Kasumi-1 (cell line): Measurements from ENCODE around the gene DISP2.
A peak's percentile ranks its signal among the peaks of the same experiment; 100 is the strongest.

Experiments used
- DNase-seq, 2 experiments: peaks; one replicate each; lab custom pipeline; 2025; lab: John Stamatoyannopoulos, UW

Gene DISP2

GRCh38 chr15:40392986-40393948 is 35.2 kb downstream of the DISP2 start:
- DNase-seq = no peak

- no peak for DNase-seq
Measured at GRCh38 chr15:40397688-40398412, 39.8 kb downstream of the DISP2 start.

GRCh38 chr15:40398413-40398873 is 40.4 kb downstream of the DISP2 start:
- DNase-seq = peak; percentile 73 to 80

GRCh38 chr15:40399370-40399769 is 41.4 kb downstream of the DISP2 start:
- DNase-seq = no peak

- peak; percentile 71 to 77 for DNase-seq
Measured at GRCh38 chr15:40405501-40406381, 47.7 kb downstream of the DISP2 start, which contains the start of gene IVD. TSS of gene IVD (plus strand) at chr15:40405795. CDS start at chr15:40405828, 33 bp downstream.

- no peak for DNase-seq
Measured at GRCh38 chr15:40407330-40407990, 49.4 kb downstream of the DISP2 start.

- DNase-seq = no peak
Measured at GRCh38 chr15:40409366-40409765, 51.3 kb downstream of the DISP2 start.

- DNase-seq = no peak
Measured at GRCh38 chr15:40410476-40410875, 52.5 kb downstream of the DISP2 start.

GRCh38 chr15:40412095-40412759 is 54.2 kb downstream of the DISP2 start:
- DNase-seq = no peak

- DNase-seq = no peak
Measured at GRCh38 chr15:40413036-40413435, 55.0 kb downstream of the DISP2 start.

GRCh38 chr15:40414816-40415215 is 56.8 kb downstream of the DISP2 start:
- no peak for DNase-seq

GRCh38 chr15:40415226-40415625 is 57.2 kb downstream of the DISP2 start:
- no peak for DNase-seq

GRCh38 chr15:40416056-40416455 is 58.0 kb downstream of the DISP2 start:
- DNase-seq = no peak

- no peak for DNase-seq
Measured at GRCh38 chr15:40418126-40418525, 60.1 kb downstream of the DISP2 start.

GRCh38 chr15:40420071-40420713 is 62.2 kb downstream of the DISP2 start:
- DNase-seq = no peak

GRCh38 chr15:40420793-40421192 is 62.8 kb downstream of the DISP2 start:
- DNase-seq = no peak

GRCh38 chr15:40421246-40422157 is 63.5 kb downstream of the DISP2 start:
- DNase-seq = peak; percentile 35 to 44

GRCh38 chr15:40424483-40425115 is 66.6 kb downstream of the DISP2 start:
- DNase-seq = no peak

GRCh38 chr15:40425681-40426080 is 67.7 kb downstream of the DISP2 start:
- DNase-seq = no peak
